ENCODE results near the gene PTGR3.

DNA sequence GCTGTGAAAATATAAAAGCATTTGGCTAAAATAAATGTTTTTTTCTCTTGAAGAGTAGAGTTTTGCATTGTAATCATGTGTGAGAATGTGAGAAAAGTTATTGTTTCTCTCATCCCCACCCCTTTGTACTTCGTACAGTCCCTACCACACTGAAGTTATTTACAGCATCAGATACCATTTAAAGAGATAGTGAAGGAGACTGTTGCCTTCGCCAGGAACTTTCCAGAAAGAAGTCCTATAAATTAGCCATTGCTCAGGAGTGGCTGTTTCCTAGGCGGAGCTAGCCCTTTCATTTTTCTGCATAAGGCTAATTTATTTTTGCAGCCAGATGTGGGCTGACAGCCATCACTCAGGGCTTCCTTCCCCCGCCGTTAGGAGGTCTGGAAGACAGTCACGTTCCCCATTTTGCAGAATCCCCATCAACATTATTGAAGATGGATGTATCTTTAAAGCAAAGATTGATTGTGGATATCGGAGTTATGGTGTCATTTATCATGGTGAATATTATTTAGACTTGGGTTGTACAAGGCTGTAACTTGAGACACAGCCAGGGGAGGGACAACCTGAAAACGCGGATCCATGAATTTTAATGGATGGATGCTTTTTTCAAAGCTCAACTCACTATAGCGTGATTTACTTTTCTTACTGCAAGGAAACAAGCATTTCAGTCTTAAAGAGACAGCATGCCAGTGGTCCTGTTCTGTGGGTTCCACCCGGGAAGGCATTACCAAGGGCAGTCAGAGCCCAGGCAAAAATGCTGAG, 18.8 kb upstream of the PTGR3 start:
- TF ChIP-seq, protein P1, sequence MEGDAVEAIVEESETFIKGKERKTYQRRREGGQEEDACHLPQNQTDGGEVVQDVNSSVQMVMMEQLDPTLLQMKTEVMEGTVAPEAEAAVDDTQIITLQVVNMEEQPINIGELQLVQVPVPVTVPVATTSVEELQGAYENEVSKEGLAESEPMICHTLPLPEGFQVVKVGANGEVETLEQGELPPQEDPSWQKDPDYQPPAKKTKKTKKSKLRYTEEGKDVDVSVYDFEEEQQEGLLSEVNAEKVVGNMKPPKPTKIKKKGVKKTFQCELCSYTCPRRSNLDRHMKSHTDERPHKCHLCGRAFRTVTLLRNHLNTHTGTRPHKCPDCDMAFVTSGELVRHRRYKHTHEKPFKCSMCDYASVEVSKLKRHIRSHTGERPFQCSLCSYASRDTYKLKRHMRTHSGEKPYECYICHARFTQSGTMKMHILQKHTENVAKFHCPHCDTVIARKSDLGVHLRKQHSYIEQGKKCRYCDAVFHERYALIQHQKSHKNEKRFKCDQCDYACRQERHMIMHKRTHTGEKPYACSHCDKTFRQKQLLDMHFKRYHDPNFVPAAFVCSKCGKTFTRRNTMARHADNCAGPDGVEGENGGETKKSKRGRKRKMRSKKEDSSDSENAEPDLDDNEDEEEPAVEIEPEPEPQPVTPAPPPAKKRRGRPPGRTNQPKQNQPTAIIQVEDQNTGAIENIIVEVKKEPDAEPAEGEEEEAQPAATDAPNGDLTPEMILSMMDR (IDR thresholded peaks at IDR 0.05 in 8 of 11, conservative IDR thresholded peaks at IDR 0.05 in 3 of 11) = no peak
- TF ChIP-seq POLR2AphosphoS5 (IDR thresholded peaks at IDR 0.05) (no peak), POLR2A (IDR thresholded peaks at IDR 0.05) (no peak)
